Activated CD8-positive, alpha-beta memory T cell treated with anti-CD3 and anti-CD28 coated beads, Interleukin-2, amount 50 U/mL, for 24 hours (primary cell): ENCODE measurements around the gene SNRNP70.
A peak's percentile ranks its signal among the peaks of the same experiment; 100 is the strongest.
"Not testable (repeated sequence)": the region's sequence is repeated elsewhere in the genome, so short reads cannot be mapped to it uniquely, and the experiment has no call there.

Source experiments
- DNase-seq: peaks from one replicate; pipeline ENCODE4 v3.0.0-alpha.2; 2020; ENCODE audit errors: extremely low read depth

SNRNP70 gene, protein sequence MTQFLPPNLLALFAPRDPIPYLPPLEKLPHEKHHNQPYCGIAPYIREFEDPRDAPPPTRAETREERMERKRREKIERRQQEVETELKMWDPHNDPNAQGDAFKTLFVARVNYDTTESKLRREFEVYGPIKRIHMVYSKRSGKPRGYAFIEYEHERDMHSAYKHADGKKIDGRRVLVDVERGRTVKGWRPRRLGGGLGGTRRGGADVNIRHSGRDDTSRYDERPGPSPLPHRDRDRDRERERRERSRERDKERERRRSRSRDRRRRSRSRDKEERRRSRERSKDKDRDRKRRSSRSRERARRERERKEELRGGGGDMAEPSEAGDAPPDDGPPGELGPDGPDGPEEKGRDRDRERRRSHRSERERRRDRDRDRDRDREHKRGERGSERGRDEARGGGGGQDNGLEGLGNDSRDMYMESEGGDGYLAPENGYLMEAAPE

DNA sequence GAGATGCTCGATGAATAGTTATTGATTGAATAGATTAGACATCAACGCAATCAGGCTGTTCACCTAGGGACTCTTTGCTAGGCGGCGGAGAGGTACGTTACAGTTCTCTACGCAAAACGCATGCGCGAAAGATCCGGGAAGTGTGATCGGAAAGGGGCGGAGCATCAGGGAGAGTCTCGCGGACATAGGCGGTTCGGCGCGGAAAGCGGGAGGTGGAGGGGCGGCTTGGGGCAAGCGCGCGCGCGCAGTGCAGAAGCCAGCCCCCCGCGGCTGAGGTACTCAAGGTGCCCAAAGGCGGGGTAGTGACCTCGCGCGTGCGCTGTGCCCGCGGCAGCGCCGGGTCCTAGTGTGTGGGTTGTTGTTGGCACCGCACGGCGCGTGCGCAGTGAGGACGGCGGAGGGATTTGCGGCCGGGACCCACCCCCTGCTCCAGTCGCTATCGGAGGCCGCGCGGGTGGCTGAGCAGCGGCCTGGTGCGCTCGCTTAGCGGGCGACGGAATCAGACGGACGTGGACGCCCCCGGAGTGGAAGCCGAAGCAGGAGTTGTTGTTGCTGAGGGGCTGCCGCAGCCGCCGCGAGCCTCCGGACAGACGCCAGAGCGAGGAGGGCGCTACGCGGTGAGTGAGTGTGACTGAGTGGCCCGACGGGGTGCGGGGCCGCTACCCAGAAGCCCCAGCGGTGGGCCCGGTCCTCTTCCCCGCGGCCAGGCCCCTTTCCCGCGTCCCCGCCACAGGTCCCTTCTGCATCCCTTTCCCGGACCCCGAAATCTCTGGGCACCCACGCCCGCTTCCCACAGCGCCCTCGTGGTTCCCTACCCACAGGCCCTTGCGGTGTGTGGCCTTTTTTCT, at the start of gene SNRNP70:
Gene SNRNP70 (plus strand): TSS at position 432 of the 848 bp plus-strand sequence. CDS start 964 bp downstream, outside the sequence.
- peak; percentile 96 for DNase-seq

DNA sequence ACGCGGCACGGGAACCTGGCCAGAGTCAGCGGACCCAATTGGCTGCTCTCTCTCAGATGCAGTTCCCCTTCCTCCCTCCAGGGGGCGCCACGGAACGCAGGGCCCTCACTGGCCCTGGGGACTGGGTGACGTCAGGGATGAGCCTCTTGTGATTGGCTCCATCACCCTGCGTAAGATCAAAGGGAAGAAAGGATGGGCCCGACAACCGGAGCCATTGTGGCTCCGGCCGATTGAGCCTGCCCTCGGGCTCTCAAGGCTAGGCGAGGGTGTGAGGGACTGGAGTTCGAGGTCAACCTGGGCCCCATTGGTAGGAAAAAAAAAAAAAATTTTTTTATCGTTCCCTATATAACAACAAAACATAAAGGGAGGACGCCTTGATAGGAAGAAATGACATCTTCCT, 48.4 kb upstream of the SNRNP70 start, which contains the start of gene CGB1:
Gene CGB1 (minus strand): TSS at position 81 of the 400 bp plus-strand sequence. CDS start 184 bp downstream, outside the sequence.
- not testable (repeated sequence) for DNase-seq

DNA sequence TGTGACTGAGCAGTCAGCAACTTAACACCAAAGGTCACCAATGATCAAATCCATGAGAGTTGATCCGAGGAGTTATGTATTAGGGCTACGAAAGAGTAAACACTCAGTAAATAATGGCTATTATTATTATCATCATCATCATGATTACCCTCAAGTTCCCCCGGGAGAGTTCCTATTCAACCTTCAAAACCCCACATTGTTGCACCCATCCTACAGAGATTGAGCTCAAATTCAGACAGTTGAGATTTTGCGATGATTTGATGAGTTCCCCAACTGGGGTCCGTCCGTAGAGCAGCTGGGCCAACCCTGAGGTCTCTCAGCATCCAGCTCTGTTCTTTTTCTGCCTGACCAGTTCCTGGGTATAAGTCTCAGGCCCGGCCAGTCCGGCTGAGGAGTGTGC, 47.1 kb upstream of the SNRNP70 start:
- not testable (repeated sequence) for DNase-seq

DNA sequence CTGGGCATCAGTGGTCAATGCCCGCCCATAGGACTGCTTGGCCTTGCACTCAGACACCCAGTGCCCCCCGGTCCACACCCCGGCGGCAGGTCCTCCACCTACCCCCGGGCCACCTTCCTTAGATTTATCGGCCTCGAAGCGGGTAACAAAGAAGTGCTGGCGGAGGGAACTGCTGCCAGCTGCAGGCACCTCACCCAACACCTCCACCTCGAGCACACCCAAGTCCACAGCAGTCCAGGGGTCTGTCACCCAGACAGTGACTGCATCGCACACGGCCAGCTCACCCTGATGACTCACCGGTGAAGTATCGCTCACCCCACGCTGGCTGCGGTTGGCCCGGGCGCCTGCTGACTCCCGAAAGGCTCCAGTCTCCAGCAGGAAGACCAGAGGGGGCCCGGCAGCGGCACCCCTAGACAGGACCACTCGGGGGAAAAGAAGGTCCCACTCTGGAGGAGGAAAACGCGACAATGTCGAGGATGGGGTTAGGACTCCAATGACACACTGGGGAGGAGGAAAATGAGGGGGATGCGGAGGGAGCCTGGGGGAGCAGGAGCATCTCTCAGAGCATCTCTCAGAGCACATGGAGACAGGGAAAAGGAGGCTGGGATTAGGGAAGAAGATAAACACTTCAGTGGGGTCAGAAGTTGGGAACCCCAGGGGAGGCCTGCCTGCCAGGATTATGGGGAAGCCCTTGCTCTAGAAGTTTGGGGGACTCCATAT, 46.5 kb upstream of the SNRNP70 start:
- not testable (repeated sequence) for DNase-seq

DNA sequence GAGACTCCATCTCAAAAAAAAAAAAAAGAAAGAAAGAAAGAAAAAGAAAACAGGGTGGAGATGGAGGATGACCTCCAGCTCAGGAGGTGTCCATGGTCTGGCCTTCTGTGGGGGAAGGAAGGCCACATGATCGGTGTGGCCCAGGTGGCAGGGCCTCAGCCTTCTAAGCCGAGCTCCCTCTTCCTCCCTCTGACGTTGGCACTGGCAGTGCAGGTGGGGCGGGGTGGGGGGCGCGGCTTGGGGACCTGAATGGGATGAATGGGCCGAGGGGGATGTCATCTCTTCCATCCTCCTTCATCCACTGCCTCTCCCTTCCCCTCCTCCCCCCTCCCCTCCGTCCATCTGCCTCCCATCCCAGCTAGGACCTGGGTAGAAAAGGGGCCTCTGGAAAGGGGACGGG, 45.5 kb upstream of the SNRNP70 start:
- DNase-seq: not testable (repeated sequence)

DNA sequence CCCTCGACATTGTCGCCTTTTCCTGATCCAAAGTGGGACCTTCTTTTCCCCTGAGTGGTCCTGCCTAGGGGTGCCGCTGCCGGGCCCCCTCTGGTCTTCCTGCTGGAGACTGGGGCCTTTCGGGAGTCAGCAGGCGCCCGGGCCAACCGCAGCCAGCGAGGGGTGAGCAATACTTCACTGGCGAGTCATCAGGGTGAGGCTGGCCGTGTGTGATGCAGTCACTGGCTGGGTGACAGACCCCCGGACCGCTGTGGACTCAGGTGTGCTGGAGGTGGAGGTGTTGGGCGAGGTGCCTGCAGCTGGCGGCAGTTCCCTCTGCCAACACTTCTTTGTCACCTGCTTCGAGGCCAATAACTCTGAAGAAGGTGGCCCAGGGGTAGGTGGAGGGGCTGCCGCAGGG, 43.1 kb upstream of the SNRNP70 start:
- DNase-seq: no peak

DNA sequence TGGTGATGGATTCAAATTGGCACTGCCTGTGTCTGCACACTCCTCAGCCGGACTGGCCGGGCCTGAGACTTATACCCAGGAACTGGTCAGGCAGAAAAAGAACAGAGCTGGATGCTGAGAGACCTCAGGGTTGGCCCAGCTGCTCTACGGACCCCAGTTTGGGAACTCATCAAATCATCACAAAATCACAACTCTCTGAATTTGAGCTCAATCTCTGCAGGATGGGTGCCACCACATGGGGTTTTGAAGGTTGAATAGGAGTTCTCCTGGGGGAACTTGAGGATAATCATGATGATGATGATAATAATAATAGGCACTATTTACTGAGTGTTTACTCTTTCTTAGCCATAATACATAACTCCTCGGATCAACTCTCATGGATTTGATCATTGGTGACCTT, 42.6 kb upstream of the SNRNP70 start:
- not testable (repeated sequence) for DNase-seq

DNA sequence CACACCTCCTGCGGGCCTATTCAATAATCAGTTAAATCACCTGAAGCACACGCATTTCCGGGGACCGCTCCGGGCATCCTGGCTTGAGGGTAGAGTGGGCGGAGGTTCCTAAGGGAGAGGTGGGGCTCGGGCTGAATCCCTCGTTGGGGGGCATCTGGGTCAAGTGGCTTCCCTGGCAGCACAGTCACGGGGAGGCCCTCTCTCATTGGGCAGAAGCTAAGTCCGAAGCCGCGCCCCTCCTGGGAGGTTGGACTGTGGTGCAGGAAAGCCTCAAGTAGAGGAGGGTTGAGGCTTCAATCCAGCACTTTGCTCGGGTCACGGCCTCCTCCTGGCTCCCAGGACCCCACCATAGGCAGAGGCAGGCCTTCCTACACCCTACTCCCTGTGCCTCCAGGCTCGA, 41.7 kb upstream of the SNRNP70 start, which contains the start of gene CGB5:
Gene CGB5 (plus strand): TSS at position 301 of the 400 bp plus-strand sequence. CDS start 362 bp downstream, outside the sequence.
- not testable (repeated sequence) for DNase-seq

DNA sequence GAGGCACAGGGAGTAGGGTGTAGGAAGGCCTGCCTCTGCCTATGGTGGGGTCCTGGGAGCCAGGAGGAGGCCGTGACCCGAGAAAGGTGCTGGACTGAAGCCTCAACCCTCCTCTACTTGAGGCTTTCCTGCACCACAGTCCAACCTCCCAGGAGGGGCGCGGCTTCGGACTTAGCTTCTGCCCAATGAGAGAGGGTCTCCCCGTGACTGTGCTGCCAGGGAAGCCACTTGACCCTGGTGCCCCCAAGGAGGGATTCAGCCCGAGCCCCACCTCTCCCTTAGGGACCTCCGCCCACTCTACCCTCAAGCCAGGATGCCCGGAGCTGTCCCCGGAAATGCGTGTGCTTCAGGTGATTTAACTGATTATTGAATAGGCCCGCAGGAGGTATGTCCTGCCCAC, 36.2 kb upstream of the SNRNP70 start, which contains the start of gene CGB8:
Gene CGB8 (minus strand): TSS at position 101 of the 400 bp plus-strand sequence. CDS start 372 bp downstream, outside the sequence.
- DNase-seq: not testable (repeated sequence)

DNA sequence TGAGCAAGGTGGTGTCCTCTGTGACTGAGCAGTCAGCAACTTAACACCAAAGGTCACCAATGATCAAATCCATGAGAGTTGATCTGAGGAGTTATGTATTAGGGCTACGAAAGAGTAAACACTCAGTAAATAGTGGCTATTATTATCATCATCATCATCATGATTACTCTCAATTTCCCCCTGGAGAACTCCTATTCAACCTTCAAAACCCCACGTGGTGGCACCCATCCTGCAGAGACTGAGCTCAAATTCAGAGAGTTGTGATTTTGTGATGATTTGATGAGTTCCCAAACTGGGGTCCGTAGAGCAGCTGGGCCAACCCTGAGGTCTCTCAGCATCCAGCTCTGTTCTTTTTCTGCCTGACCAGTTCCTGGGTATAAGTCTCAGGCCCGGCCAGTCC, 35.4 kb upstream of the SNRNP70 start:
- DNase-seq: not testable (repeated sequence)

DNA sequence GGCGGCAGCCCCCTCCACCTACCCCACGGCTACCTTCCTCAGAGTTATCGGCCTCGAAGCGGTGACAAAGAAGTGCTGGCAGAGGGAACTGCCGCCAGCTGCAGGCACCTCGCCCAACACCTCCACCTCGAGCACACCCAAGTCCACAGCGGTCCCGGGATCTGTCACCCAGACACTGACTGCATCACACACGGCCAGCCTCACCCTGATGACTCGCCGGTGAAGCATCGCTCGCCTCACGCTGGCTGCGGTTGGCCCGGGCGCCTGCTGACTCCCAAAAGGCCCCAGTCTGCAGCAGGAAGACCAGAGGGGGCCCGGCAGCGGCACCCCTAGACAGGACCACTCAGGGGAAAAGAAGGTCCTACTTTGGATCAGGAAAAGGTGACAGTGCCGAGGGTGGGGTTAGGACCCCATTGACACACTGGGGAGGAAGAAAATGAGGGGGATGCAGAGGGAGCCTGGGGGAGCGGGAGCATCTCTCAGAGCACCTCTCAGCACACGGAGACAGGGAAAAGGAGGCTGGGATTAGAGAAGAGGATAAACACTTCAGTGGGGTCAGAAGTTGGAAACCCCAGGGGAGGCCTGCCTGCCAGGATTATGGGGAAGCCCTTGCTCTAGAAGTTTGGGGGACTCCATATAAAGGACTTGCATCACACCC, 34.7 kb upstream of the SNRNP70 start:
- not testable (repeated sequence) for DNase-seq

DNA sequence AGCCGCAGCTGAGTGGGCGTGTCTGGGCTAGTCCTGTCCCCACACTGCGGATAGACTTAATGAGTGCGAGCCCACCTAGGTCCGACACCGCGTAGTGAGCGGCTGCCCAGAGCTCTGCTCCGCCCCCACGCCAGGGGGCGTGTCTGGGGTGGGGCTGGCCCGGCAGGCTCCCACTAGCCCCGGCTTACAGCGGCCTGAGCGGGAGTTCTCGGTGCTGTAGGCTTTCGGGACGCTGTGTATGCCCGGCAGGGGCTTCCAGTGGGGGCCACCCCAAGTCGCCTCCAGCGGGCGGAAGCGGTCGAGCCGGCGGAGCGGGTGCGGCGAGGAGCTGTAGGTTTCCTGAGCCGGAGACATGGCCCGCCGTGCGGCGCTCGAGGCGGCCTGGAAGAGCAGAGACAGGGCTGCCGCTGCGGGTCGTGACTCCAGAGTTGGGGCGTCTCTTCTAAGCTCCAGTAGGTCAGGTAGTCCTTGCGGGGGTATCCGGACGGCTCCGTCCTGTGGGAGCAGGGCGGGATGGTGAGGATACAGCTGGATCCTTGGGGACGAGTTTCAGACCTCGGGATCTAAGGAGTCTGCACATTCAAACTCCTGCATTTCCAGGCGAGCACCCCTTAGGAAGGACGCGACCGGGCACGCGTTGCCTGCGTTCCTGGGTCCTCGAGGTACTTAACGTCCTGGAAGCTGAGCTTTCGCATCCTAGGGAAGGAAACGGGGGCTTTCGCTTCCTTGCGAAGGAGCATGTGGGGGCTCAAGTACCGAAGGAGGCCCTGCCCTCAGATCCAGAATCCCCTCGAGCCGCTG, 28.9 kb upstream of the SNRNP70 start:
- DNase-seq: no peak

DNA sequence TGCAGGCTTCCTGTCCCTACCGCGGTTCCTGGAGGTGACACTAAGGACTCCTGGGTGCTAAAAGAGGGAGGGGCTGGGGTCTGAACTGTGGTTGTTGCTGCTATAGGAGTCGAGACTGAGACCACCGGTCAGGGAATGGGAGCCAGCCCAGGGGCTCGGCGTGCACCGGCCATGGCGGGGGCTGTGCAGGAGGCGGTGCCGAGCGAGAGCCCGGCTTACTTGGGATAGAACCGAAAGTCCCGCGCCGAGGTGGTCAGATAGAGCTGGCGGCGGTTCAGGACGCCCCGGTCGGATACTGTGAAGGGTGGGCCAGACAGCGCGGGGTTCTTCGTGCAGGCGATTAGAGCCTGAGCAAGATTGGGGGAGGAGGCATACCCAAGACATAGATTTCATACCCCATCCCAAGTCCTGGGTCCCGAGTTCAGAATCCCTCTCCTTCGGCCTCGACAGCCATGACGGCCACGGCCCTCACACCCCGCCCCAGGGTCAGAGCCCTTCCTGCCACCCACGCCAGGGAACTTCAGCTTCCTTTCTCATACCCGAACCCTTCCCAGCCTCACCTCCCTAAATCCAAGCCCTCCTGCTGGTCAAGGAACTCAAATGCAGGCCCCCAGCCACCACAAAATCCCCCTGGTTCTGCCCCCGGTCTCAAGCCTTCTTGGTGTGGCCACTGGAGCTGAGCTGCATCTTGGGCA, 28.2 kb upstream of the SNRNP70 start:
- DNase-seq: not testable (repeated sequence)

DNA sequence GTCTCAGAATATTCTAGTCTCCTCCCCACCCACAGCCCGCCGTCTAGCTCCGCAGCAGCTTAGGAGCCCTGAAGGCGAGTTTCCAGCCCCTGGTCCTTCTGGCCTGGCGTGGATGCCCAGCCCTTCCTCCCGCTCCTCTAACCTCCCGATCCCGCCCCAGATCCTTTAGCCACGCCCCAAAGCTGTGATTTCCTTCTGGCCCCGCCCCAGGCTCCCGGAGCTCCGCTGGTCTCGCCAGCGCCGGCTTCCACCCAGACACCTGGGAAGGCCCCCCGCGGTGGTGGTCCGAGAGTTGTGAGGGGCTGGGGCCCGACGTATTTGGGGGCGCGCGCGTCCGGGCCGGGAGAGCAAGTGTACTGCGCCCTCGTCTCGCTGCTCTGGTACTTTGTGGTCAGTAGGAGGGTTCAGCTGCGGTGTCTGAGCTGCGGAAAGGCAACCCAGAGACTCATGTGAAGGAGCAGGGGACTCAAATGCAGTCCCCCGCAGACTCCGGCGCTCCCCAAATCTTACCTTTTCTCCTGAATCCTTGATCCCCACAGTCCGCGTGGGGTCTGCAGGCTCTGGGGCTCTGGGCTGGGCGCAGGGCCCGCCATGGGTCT, 27.5 kb upstream of the SNRNP70 start, which contains the start of gene CGB7:
Gene CGB7 (minus strand): TSS at position 114 of the 599 bp plus-strand sequence. CDS start 2,374 bp downstream, outside the sequence.
- DNase-seq: no peak

DNA sequence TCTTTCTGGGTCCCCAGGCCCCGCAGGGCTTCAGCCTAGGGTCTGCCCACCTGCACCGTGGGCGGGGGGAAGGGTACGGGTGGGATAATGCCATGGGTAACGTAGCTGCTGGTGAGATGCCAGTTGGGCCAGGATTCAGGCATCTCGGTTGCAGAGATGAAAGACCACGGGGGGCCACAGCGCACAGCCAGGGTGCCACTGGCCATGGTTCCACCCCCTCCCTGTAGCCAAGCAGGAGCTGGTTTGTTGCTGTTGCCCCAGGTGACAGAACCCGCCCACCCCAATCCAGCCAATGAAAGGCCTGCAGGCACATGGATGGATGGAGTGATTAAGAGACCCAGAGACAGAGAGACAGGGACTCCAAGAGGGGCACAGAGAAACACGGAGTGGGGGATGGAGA, 26.7 kb upstream of the SNRNP70 start:
- no peak for DNase-seq

DNA sequence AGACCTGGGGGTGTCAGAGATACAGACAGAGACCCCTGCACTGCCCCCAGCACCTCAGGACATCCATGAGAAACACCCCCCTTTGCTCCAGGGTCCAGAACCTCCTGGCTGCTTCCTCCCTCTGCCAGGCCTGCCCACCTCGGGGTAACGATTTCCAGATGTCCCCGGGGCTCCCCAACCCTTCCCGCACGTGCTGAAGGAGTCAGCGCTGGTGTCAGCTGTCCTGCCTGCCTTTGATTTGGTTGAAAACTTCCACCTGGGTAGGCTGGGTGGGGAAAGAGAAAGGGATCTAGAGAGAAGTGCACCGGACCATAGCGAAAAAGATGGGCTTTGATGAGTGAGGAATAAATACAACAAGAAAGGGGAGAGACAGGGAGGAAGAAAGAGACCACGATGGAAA, 26.2 kb upstream of the SNRNP70 start:
- no peak for DNase-seq

DNA sequence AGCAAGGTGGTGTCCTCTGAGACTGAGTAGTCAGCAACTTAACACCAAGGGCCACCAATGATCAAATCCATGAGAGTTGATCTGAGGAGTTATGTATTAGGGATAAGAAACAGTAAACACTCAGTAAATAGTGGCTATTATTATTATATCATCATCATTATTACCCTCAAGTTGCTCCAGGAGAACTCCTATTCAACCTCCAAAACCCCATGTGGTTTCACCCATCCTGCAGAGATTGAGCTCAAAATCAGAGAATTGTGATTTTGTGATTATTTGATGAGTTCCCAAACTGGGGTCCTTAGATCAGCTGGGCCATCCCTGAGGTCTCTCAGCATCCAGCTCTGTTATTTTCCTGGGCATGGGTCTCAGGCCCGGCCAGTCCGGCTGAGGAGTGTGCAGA, 24.3 kb upstream of the SNRNP70 start:
- DNase-seq: no peak

DNA sequence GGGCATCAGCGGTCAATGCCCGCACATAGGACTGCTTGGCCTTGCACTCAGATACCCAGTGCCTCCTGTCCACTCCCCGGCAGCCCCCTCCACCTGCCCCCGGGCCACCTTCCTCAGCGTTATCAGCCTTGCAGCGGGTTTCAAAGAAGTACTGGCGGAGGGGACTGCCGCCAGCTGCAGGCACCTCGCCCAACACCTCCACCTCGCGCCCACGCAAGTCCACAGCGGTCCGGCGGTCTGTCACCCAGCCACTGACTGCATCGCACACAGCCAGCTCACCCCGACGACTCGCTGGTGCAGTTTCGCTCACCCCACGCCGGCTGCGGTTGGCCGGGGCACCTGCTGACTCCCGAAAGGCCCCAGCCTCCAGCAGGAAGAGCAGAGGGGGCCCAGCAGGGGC, 23.8 kb upstream of the SNRNP70 start:
- no peak for DNase-seq
